Airway epithelial cell (primary cell): ENCODE measurements around the gene COX14. TPM values are rescaled to one million over a fixed set of nuclear protein-coding genes. Genes with fewer than 3 reads are reported as not detected.

Source experiments
- total RNA-seq: library from RNA; depleted of rRNA; stranded (reverse); fragments of >200 nt; gene quantifications from 2 replicates; pipeline ENCODE4 v1.2.3, GENCODE V29; 2015

COX14 gene
- total RNA-seq = 57.8 and 64.6 TPM in 2 replicates

GRCh38 chr12:50111693-50112455 lies at the start of gene COX14:
TSS of gene COX14 (plus strand) at chr12:50112236. CDS start at chr12:50120044, 7,808 bp downstream.

GRCh38 chr12:50084775-50085614 lies 27.0 kb upstream of the COX14 start, which contains the start of gene SMARCD1:
TSS of gene SMARCD1 (plus strand) at chr12:50085342. CDS start at chr12:50085370, 28 bp downstream.

GRCh38 chr12:50103767-50104321 lies 8.2 kb upstream of the COX14 start, which contains the start of gene GPD1:
TSS of gene GPD1 (plus strand) at chr12:50104008. CDS start at chr12:50104051, 43 bp downstream.

GRCh38 chr12:50167049-50167828 lies 55.2 kb downstream of the COX14 start, which contains the start of gene CERS5:
TSS of gene CERS5 (minus strand) at chr12:50167369. CDS start at chr12:50167297, 72 bp downstream.

Other genes with a start within 250 kb of the COX14 start
- not detected in 2 replicates for gene FAIM2, start 208.3 kb upstream of the COX14 start, total RNA-seq
- gene AQP2, start 161.5 kb upstream of the COX14 start, total RNA-seq = not detected in 2 replicates
- gene AQP5, start 150.4 kb upstream of the COX14 start, total RNA-seq = 1.2 and 3.7 TPM in 2 replicates
- 0.14 TPM in 1 of 2 replicates, not detected in the other for gene AQP6, start 139.3 kb upstream of the COX14 start, total RNA-seq
- gene RACGAP1, start 86.7 kb upstream of the COX14 start, total RNA-seq = 54.8 and 57.2 TPM in 2 replicates
- gene ASIC1, start 54.6 kb upstream of the COX14 start, total RNA-seq = 5.4 and 5.9 TPM in 2 replicates
- 41.6 and 74.7 TPM in 2 replicates for gene SMARCD1, start 26.9 kb upstream of the COX14 start, total RNA-seq
- gene GPD1, start 8.2 kb upstream of the COX14 start, total RNA-seq = 0.14 TPM in 1 of 2 replicates, not detected in the other
- gene CERS5, start 55.1 kb downstream of the COX14 start, total RNA-seq = 22.3 and 53.7 TPM in 2 replicates
- gene LIMA1, start 171.3 kb downstream of the COX14 start, total RNA-seq = 105 and 116 TPM in 2 replicates